GM13976 (cell line): ENCODE data around the gene TEX13C.

Experiments used
- DNase-seq: peaks from one replicate; pipeline ENCODE4 v3.0.0; 2012; ENCODE audit warnings: low spot score
- CTCF ChIP-seq: IDR thresholded peaks from 2 replicates; pipeline ENCODE4 v1.5.1; 2012; ENCODE audit warnings: borderline replicate concordance, mild to moderate bottlenecking; ENCODE audit not compliant: insufficient read depth; ENCODE audit errors: extremely low read depth, missing control alignments, control extremely low read depth
- in situ Hi-C: fragments of 300-500 bp; cut with MboI; formaldehyde crosslinking; loops from one replicate; pipeline ENCODE4 v1.12.0; 2022; ENCODE audit warnings: low sequenced_read_pairs, mixed read lengths, inconsistent platforms; ENCODE audit not compliant: unreplicated experiment

Gene TEX13C

GRCh38 chrX:125319646-125320521 is at the start of gene TEX13C:
Gene TEX13C, plus strand, starts transcription at chrX:125319871. Its CDS starts 249 bp downstream, at chrX:125320120.
- TF ChIP-seq CTCF = no peak
- DNase-seq = no peak
- in situ Hi-C loops = no loop called here

GRCh38 chrX:125287282-125287681 is 32.4 kb upstream of the TEX13C start:
- TF ChIP-seq CTCF = no peak
- no peak for DNase-seq
- in situ Hi-C loops = no loop called here

- TF ChIP-seq CTCF = no peak
- in situ Hi-C loops = no loop called here
- DNase-seq = no peak
Observed at GRCh38 chrX:125288343-125288742, 31.3 kb upstream of the TEX13C start.

- in situ Hi-C loops = no loop called here
- no peak for DNase-seq
- no peak for TF ChIP-seq CTCF
Observed at GRCh38 chrX:125289209-125289608, 30.5 kb upstream of the TEX13C start.

GRCh38 chrX:125289920-125290319 is 29.8 kb upstream of the TEX13C start:
- in situ Hi-C loops = no loop called here
- DNase-seq = no peak
- TF ChIP-seq CTCF = no peak

GRCh38 chrX:125291124-125291523 is 28.5 kb upstream of the TEX13C start:
- in situ Hi-C loops = no loop called here
- TF ChIP-seq CTCF = no peak
- no peak for DNase-seq
